ENCODE results near the gene FAM3A.
A peak's percentile ranks its signal among the peaks of the same experiment; 100 is the strongest.
"Not testable (repeated sequence)": the region's sequence is repeated elsewhere in the genome, so short reads cannot be mapped to it uniquely, and the experiment has no call there.

FAM3A gene

GRCh38 chrX:154515966-154516655 lies at the start of gene FAM3A:
Gene FAM3A (minus strand): TSS chrX:154516232. CDS start chrX:154515772, 460 bp downstream.
- peak; percentile 90 for DNase-seq

DNA sequence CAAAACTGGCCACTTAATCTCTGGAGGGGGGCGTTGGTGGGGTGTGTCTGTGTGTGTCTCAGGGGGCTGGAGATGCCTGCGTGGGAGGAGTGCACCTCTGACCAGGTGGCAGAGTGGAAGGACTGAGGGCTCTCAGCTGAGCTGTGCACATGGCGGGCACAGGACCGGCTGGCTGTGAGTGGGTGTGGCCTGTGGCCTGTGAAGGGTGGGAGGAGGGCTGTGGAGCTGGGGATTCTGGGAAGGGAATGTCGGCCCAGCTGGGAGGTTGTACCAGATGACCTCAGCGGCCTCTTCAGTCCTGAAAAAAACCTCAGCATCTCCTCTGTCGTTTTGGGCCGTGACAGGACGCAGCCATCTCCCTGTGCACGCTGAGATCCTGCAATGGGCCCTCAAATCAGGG lies 46.3 kb upstream of the FAM3A start:
- not testable (repeated sequence) for DNase-seq

GRCh38 chrX:154560326-154560725 lies 44.3 kb upstream of the FAM3A start:
- not testable (repeated sequence) for DNase-seq

DNA sequence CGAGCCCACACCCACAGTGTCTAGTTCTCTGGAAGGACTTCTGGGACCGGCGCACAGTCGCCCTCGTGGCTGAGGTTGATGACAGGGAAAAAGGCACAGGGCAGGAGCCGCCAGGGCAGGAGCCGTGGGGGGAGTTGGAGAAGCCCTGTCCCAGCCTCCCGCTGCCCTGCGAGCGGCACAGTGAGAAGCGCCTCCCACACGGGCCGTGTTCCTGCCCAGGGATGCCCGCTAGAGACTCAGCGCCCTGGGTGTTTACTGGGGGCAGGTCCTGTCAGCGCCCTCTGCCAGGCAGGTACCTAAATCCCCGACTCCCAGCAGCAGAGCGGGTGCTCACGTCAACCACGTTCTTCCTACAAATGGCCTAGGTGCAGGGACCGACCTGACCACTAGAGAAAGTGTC lies 42.9 kb upstream of the FAM3A start:
- not testable (repeated sequence) for DNase-seq

- DNase-seq, result not testable (repeated sequence)
Measured at GRCh38 chrX:154558060-154558690, 42.1 kb upstream of the FAM3A start.

GRCh38 chrX:154552112-154552806 lies 36.2 kb upstream of the FAM3A start:
- DNase-seq, result not testable (repeated sequence)

GRCh38 chrX:154549766-154550165 lies 33.7 kb upstream of the FAM3A start:
- no peak for DNase-seq

DNA sequence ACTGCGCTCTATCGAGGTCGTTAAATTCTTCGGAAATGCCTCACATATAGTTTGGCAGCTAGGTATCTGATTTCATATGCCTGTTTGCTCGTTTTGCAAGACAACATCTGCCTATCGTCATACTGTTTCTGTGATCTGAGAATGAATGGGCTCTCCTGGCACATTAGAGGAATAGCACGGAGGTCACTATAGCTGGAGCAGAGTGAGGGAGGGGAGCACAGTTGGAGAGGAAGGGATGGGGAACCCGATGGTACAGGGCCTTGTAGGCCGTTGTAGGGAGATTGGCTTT lies 31.9 kb upstream of the FAM3A start:
- DNase-seq, result no peak

DNA sequence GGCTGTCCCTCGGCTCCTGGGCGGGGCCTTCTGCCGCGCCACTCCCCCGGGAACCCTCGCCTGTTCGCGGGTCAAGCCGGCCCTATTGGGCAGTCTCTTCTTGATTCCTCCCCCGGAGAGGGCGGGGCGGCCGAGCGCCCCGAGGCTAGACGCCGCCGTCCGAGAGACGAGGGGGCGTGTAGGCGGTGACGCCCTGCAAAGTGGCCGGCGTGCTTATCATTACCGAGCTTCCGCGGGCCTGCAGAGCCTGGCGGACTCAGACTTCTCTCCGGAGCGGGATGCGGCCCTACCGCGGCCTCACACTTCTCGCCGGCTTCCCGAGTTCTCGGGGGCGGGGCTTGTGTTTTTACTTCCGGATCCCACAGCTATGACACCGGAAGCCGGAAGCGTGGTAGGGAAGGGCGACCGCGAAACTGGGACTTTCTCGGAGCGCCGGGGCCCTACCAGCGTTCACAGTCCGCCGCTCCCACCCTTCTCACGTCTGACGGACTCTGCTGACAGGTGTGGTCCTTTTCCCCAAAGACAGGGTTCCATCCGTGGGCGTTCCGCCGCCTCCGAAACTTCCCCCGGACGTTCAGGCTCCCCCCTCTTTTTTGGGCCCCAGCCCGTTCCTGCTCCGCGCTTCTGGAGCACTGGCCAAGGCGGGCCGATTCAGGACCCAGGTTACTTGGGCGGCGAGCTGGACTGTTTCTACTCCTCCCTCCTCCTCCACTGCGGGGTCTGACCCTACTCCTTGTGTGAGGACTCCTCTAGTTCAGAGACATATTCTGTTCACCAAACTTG lies 31.4 kb upstream of the FAM3A start, which contains the start of gene IKBKG:
Gene IKBKG (plus strand): TSS at position 376 of the 783 bp plus-strand sequence. CDS start 4,383 bp downstream, outside the sequence.
- peak; percentile 91 for DNase-seq

DNA sequence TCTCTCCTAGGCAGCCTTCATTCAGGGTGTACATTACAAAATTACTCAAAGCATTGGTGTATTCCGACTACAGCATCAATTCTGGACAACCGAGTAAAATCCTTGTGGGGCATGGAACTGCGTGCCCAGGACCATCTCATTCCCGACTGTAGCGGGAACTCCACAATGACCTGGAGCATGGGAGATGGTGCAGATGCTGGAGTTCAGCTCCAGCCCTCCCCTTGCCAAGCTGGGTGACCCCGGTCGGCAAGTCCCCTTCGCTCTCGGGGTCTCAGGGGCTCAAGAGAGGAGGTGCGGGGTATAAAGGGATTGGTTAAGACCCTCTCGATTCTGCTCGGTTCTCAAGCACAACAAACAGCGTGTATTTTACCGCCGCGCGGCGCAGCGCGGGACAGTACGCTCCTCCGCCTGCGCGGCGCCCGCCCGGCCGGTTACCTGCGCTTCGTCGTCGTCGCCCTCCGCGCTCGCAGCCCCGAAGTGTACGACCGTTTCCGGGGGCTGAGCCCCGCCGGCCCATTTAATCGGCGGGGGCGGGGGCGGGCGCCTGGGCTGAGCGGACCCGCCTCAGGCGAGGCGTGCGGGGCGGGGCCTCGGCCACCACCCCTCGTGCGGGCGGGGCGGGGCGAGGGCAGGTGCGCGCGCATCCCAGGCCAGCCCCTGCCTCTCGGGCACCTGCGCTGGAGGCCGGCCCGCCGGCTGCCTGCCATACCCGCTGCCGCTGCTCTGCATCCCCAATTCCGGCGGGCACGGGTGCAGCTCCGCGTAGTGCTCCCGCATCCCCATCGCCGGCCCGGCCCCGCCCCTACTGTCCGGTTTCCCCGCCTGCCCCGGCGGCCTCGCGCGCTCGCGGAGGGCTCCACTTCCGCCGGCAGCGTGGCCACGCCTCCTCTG lies 30.6 kb upstream of the FAM3A start, which contains the start of gene G6PD:
Gene G6PD (minus strand): TSS at position 493 of the 891 bp plus-strand sequence. CDS start 691 bp downstream, outside the sequence.
- peak; percentile 82 for DNase-seq

DNA sequence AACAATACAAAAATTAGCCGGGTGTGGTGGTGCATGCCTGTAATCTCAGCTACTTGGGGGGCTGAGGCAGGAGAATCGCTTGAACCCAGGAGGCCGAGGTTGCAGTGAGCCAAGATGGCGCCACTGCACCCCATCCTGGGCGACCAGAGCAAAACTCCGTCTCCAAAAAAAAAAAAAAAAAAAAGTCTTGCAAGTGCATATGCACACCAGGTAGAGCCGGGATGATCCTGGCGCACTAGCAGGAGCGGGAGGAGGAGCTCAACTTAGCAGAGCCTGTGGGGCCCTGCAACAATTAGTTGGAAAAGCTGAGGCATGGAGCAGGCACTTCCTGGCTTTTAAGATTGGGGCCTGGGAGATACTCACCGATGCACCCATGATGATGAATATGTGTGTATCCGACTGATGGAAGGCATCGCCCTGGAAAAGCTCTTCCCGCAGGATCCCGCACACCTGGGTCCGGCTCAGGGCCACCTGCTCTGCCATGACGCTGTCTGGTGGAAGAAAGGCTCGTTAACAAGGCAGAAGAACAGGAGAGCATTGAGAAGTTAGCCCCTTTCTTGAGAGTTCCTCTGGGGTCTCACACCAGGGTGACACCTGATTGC lies 29.7 kb upstream of the FAM3A start:
- no peak for DNase-seq

DNA sequence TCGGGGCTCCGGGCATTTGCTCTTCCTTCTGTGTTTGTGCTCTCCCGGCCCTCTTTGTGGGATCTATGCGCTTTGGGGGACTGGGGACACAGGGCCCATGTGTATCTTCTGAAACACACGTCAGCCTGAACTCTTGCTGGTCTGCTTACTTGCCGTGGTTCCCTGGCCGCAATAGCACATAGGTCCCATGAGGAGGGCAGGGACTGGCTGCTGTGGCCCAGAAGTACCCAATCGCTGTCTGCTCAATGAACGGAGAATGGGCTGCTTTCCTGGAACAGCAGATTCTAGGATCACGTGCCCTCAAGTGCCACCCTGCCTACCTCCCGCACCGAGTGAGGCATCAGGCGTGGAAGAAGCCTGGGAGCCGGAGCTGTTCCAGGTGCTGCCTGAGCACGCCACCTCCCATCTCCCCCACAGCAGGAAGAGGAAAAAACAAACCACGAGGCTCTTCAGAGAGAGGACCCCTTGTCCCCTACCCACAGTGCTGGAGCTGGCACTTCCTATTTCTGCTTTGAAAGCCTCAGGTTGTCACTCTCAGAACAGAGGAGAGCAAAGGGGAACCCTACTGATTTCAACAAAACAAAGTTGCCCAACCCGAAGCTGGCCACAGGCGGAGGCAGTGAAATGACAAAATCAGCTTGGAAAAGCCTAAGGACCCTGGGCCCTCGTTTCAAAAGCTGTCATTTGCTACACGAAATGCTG lies 26.8 kb upstream of the FAM3A start:
- DNase-seq, result peak; percentile 80

DNA sequence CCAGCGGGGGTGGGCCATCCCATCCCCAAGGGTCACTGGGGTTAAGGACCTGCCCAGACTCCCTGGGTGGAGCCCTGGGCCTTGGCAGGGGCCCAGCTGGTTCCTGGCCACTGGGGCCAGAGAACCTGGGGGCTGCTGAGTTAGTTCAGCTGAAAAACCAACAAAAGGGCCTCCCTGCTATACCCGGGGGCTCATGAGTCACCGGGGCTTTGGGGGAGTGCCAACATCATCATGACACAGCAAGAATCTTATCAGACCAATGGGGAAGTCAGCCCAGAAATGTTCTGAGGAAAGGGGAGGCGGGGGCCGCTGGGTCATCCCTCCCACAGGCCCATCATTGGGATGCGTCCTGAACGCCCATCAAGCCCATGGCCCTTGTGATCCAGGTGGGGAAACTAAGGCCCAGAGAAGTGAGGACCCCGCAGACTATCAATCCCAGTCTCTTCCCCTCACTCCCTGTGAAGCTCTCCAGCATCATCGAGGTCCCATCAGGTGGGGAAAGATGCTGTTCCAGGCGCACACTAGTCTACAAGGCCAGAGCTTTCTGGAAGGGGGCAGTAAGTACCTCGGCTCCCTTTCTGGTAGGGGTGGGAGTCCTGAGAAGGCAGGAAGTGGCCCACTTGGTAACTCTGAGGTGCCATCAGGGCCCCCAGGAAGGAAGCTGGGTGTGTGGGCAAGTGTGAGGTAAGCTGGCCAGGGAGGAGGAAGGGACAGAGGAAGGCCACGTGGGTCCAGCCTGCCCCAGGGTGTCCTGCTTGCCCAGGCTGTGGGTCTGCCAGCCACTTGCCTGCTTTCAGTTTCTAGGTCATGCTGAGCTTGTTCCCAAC lies 26.1 kb upstream of the FAM3A start:
- DNase-seq, result peak; percentile 93

DNA sequence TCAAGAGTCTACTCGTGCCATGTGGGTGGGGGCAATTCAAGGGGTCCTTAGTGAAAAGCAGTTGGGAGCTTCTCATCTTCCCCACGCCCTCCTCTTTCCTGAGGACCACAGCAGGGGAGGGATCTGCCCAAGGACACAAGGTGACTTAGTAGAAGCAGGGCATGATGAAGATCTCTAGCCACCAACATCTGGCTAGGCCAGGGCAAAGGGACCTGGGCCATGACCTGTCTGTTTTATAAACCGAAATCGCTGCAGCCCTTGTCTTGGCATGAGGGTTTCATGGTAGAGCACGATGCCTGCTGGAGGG lies 25.5 kb upstream of the FAM3A start:
- DNase-seq, result no peak

GRCh38 chrX:154540897-154541535 lies 25.0 kb upstream of the FAM3A start:
- DNase-seq, result no peak

- not testable (repeated sequence) for DNase-seq
Measured at GRCh38 chrX:154540365-154540764, 24.3 kb upstream of the FAM3A start.

DNA sequence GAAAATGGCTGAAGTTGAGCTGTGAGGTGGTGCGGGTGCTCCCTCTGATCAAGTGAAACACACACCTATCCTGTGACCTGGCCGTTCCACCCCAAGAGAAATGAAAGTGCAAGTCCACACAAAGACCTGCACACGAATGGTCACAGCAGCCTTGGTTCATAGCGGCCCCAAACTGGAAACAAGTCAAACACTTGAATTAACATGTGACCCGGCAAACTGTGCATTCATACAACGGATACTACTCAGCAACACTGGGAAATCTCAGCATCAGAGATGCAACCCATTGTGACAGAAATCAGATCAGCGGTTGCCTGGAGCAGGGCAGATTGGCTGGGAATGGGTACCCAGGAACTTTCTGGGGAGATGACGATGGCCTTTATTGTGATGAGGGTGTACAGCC lies 23.0 kb upstream of the FAM3A start:
- DNase-seq, result no peak

- no peak for DNase-seq
Measured at GRCh38 chrX:154535892-154536291, 19.9 kb upstream of the FAM3A start.

GRCh38 chrX:154534526-154535322 lies 18.7 kb upstream of the FAM3A start:
- DNase-seq, result peak; percentile 88
